Stimulated activated effector memory CD8-positive, alpha-beta T cell treated with anti-CD3 and anti-CD28 coated beads, Interleukin-12 subunit alpha, Interleukin-12 subunit beta, amount 100 ng/mL, for 72 hours (primary cell): ENCODE measurements around the gene MYL7.
"Not testable (repeated sequence)": the region's sequence is repeated elsewhere in the genome, so short reads cannot be mapped to it uniquely, and the experiment has no call there.

Experiments used
- ATAC-seq: fragments of 150-1000 bp; cut with Tn5 transposase; 2 replicates; pipeline ENCODE4 v1.10.0; 2021
- DNase-seq, 2 donors: peaks; one replicate each; pipeline ENCODE4 v3.0.0; 2021 to 2022; ENCODE audit warnings: low spot score in 2 of 2
- H3K27ac Mint-ChIP-seq: one replicate; pipeline ENCODE4 v1.8.0; 2022; ENCODE audit warnings: mild to moderate bottlenecking, mixed read lengths
- H3K36me3 Mint-ChIP-seq: one replicate; pipeline ENCODE4 v1.8.0; 2022; ENCODE audit warnings: mild to moderate bottlenecking, mixed read lengths
- H3K4me1 Mint-ChIP-seq: one replicate; pipeline ENCODE4 v1.8.0; 2022; ENCODE audit warnings: mixed read lengths
- H3K4me3 Mint-ChIP-seq: one replicate; pipeline ENCODE4 v1.8.0; 2022; ENCODE audit warnings: mild to moderate bottlenecking, mixed read lengths
- H3K9me3 Mint-ChIP-seq: one replicate; pipeline ENCODE4 v1.8.0; 2022; ENCODE audit warnings: mixed read lengths

The MYL7 gene

GRCh38 chr7:44176486-44176885 lies 35.4 kb upstream of the MYL7 start:
- ATAC-seq (no peak), DNase-seq (no peak)
- H3K36me3 Mint-ChIP-seq: no peaks in the 10 kb centered on the region
- no peaks in the 10 kb centered on the region for H3K4me1 Mint-ChIP-seq
- no peak overlapping the region for H3K4me3 Mint-ChIP-seq
- no peak overlapping the region for H3K27ac Mint-ChIP-seq
- peaks cover 4% of the 10 kb centered on the region for H3K9me3 Mint-ChIP-seq

- Mint-ChIP-seq H3K27ac (no peak overlapping the region), H3K4me1 (no peaks in the 10 kb centered on the region), H3K4me3 (no peak overlapping the region), H3K36me3 (no peaks in the 10 kb centered on the region), H3K9me3 (peaks cover 4% of the 10 kb centered on the region)
- ATAC-seq (no peak), DNase-seq (no peak)
Measured at GRCh38 chr7:44175730-44176129, 34.6 kb upstream of the MYL7 start.

DNA sequence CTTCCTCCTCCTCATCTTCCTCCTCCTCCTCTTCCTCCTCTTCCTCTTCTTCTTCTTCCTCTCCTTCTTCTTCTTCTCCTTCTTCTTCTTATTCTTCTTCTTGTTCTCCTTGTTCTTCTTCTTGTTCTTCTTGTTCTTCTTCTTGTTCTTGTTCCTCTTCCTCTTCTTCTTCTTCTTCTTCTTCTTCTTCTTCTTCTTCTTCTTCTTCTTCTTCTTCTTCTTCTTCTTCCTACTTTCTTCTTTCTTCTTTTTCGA lies 33.5 kb upstream of the MYL7 start:
- DNase-seq, H3K36me3 Mint-ChIP-seq, ATAC-seq, H3K4me3 Mint-ChIP-seq, H3K27ac Mint-ChIP-seq, H3K4me1 Mint-ChIP-seq, H3K9me3 Mint-ChIP-seq: not testable (repeated sequence)

DNA sequence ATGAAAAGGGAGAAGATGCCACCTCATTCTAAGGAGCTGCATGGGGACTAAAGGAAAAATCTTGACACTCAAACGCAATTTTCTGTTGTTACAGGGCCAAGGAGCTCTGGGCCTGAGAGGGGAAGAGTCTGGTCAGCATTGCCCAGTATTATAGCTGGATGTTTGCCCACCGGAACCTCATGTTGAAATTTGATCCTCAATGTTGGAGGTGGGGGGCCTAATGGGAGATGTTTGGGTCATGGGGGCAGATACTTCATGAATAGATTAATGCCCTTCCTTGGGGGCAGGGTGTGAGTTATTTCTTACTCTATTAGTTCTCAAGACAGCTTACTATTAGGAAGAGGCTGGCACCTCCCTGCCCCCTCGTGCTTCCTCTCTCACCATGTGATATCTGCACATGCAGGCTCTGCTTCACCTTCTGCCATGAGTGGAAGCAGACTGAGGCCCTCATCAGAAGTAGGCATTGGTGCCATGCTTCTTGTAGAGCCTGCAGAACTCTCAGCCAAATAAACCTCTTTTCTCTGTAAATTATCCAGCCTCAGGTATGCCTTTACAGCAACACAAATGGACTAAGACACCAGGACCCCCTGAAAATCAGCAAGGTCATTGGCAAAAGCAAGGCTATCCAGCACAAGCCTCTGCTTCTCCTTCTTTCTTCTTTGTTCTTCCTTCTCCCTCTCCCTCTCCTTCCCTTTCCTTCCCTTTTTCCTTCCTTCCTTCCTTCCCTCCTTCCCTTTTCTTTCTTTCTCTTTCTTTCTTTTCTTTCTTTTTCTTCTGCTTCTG lies 33.0 kb upstream of the MYL7 start:
- ATAC-seq (no peak), DNase-seq (no peak)
- Mint-ChIP-seq H3K4me3 (no peak overlapping the region), H3K4me1 (no peaks in the 10 kb centered on the region), H3K36me3 (no peaks in the 10 kb centered on the region), H3K27ac (no peak overlapping the region), H3K9me3 (peaks cover 4% of the 10 kb centered on the region)

- no peak overlapping the region for H3K4me3 Mint-ChIP-seq
- H3K9me3 Mint-ChIP-seq: peaks cover 4% of the 10 kb centered on the region
- no peak for ATAC-seq
- no peak for DNase-seq
- H3K36me3 Mint-ChIP-seq: no peaks in the 10 kb centered on the region
- no peaks in the 10 kb centered on the region for H3K4me1 Mint-ChIP-seq
- no peak overlapping the region for H3K27ac Mint-ChIP-seq
Measured at GRCh38 chr7:44172803-44173424, 31.8 kb upstream of the MYL7 start.

DNA sequence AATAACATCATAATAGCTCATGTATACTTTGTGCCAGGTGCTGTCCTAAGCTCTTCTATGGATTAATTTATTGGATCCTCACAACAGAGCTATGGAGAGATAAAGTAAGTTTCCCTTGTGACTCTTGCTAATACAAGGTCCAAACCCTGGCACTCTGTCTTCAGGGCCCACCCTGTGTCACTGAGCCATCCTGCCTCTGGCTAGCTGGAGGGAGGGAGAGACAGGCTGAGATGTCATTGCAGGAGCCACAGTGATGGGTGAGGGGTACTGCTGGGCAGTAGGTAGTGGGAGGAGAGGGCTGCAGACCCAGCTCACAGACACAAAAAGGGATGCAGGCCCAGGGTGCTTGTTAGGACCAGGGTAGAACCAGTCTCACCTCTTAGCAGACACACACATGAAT lies 31.2 kb upstream of the MYL7 start:
- Mint-ChIP-seq H3K9me3 (peaks cover 4% of the 10 kb centered on the region), H3K4me3 (no peak overlapping the region), H3K36me3 (no peaks in the 10 kb centered on the region), H3K27ac (no peak overlapping the region), H3K4me1 (no peaks in the 10 kb centered on the region)
- no peak for DNase-seq
- ATAC-seq: no peak

- not testable (repeated sequence) for H3K36me3 Mint-ChIP-seq, ATAC-seq, H3K4me1 Mint-ChIP-seq, H3K9me3 Mint-ChIP-seq, DNase-seq, H3K27ac Mint-ChIP-seq, H3K4me3 Mint-ChIP-seq
Measured at GRCh38 chr7:44171901-44172300, 30.8 kb upstream of the MYL7 start.

DNA sequence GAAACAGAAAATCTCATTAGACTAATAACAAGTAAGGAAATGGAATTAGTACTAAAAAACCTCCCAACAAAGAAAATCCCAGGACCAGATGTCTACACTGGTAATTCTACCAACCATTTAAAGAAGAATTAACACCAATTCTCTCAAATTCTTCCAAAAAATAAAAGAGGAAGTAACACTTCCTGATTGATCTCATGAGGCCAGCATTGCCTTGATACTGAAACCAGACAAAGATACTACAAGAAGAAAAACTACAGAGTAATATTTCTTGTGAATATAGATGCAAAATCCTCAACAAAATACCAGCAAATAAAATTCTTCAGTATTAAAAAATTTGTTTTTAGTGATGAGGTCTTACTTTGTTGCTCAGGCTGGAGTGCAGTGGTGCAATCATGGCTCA lies 26.8 kb upstream of the MYL7 start:
- H3K4me1 Mint-ChIP-seq: no peaks in the 10 kb centered on the region
- no peak overlapping the region for H3K27ac Mint-ChIP-seq
- DNase-seq (no peak), ATAC-seq (no peak)
- no peaks in the 10 kb centered on the region for H3K36me3 Mint-ChIP-seq
- no peaks in the 10 kb centered on the region for H3K9me3 Mint-ChIP-seq
- H3K4me3 Mint-ChIP-seq: no peak overlapping the region

- no peak for ATAC-seq
- no peaks in the 10 kb centered on the region for H3K4me1 Mint-ChIP-seq
- no peak overlapping the region for H3K27ac Mint-ChIP-seq
- H3K9me3 Mint-ChIP-seq: no peaks in the 10 kb centered on the region
- H3K4me3 Mint-ChIP-seq: no peak overlapping the region
- no peak for DNase-seq
- no peaks in the 10 kb centered on the region for H3K36me3 Mint-ChIP-seq
Measured at GRCh38 chr7:44163591-44163990, 22.5 kb upstream of the MYL7 start.

DNA sequence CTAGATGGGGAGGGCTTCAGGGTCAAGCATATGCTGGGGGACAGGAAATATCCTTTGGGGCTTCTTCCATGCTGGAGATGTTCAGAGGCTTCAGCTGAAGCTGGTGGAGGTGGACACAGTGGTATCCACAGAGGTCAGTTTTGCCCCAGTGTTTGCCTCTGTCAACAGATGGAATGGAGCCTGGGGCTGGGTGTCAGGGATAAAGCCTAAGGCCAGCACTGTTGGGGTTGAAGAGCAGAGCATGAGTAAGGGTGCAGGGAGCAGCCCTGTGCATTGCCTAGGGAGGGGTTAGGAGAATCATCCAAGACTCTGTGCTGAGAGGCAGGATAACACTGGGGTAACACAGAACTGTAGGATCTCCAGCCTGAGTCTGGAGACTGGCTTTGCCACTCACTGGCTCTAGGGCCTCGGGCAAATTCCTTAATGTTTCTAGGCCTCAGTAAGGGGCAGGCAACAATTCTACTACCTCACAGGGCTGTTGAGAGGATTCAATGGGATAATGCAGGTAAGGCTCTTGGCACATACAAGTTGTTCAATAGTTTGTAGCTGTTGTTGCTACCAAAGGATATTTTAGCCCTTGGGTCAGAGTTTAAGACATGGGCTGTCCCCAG lies 21.8 kb upstream of the MYL7 start:
- no peaks in the 10 kb centered on the region for H3K4me1 Mint-ChIP-seq
- no peaks in the 10 kb centered on the region for H3K9me3 Mint-ChIP-seq
- no peak overlapping the region for H3K27ac Mint-ChIP-seq
- no peak overlapping the region for H3K4me3 Mint-ChIP-seq
- DNase-seq: no peak
- ATAC-seq: no peak
- H3K36me3 Mint-ChIP-seq: no peaks in the 10 kb centered on the region

DNA sequence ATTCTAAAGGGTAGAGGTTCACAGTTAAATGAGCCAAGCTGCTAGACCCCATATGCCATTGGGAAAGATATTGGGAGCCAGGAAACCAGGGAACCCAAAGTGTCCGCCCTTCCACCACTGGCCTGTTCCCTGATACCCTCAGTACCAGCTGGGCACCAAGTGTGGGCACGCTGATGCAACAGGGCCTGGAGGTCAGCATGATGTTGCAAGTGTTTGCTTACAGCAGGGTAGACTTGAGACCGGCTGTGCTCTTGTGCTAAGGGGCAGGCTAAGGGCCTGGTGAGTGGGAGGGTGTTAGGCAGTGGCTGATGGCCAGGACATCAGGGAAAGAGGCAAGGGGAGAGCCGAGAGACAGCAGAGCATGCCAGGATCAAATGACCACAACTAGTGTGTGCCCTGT lies 21.0 kb upstream of the MYL7 start:
- H3K4me3 Mint-ChIP-seq: no peak overlapping the region
- no peak overlapping the region for H3K27ac Mint-ChIP-seq
- no peaks in the 10 kb centered on the region for H3K36me3 Mint-ChIP-seq
- H3K4me1 Mint-ChIP-seq: no peaks in the 10 kb centered on the region
- no peak for DNase-seq
- H3K9me3 Mint-ChIP-seq: no peaks in the 10 kb centered on the region
- no peak for ATAC-seq

GRCh38 chr7:44161371-44161770 lies 20.2 kb upstream of the MYL7 start:
- Mint-ChIP-seq H3K9me3 (no peaks in the 10 kb centered on the region), H3K4me1 (no peaks in the 10 kb centered on the region), H3K4me3 (no peak overlapping the region), H3K36me3 (no peaks in the 10 kb centered on the region), H3K27ac (no peak overlapping the region)
- DNase-seq (no peak), ATAC-seq (no peak)

DNA sequence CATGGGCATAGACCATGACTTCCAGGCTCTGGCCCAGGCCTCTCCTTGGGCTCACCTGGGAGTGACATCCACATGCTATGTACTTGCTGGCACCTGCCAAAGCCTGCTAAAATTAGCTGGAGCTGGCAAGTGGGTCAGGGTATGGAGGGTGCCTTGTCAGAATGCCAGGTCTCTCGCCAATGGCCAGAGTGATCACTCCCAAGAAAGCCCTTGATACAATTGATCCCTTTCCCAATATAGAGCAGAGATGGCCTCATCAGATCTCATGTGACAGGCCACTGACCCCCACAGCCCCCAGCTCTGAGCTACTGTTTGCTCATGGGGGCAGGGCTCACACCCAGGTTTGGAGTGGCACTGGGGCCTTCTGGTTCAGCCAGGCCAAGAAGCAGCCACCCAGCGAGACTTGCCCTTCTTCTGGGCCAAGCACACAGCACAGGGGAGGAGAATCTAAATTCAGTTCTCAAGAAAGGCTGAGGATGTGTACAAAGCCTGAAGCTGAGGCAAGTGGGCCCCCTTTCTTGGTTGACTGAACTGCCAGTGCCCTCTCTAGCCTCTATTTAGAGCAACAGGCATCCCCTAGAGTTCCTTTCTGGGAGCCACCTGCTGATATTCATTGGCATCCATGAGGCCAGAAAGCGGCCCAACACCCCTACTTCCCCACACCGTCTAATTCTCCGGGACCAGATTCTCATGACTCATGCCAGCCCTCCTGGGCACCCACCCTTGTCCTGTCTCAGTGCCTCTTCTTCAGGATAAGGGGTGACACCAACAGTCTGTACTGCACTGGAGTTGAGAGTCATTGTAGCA lies 18.9 kb upstream of the MYL7 start:
- no peak for ATAC-seq
- Mint-ChIP-seq H3K36me3 (no peaks in the 10 kb centered on the region), H3K4me1 (no peaks in the 10 kb centered on the region), H3K4me3 (no peak overlapping the region), H3K27ac (no peak overlapping the region), H3K9me3 (no peaks in the 10 kb centered on the region)
- DNase-seq: no peak

GRCh38 chr7:44158873-44159631 lies 17.9 kb upstream of the MYL7 start:
- ATAC-seq: no peak
- DNase-seq: no peak
- Mint-ChIP-seq H3K4me3 (no peak overlapping the region), H3K36me3 (no peaks in the 10 kb centered on the region), H3K4me1 (no peaks in the 10 kb centered on the region), H3K27ac (no peak overlapping the region), H3K9me3 (no peaks in the 10 kb centered on the region)
